Loucy (cell line): Measurements from ENCODE around the gene OCLN.

Experiments used
- H2AFZ ChIP-seq: fragments of 200-600 bp; sonication (generic); 2 replicates; pipeline ENCODE4 v1.6.0; 2016; ENCODE audit warnings: antibody characterized with exemption, mild to moderate bottlenecking, low read length, moderate library complexity
- H3F3A ChIP-seq: fragments of 200-600 bp; 2 replicates; pipeline ENCODE4 v1.6.0; 2016; ENCODE audit warnings: antibody characterized with exemption, low read depth, mild to moderate bottlenecking
- H3K27me3 ChIP-seq: fragments of 200-600 bp; sonication (generic); 2 replicates; pipeline ENCODE4 v1.6.1; 2014; ENCODE audit warnings: low read length, mild to moderate bottlenecking; ENCODE audit not compliant: insufficient read depth, poor library complexity, severe bottlenecking
- H3K36me3 ChIP-seq: fragments of 200-600 bp; sonication (generic); 2 replicates; pipeline ENCODE4 v1.6.1; 2016; ENCODE audit warnings: low read length; ENCODE audit not compliant: insufficient read depth
- H3K4me1 ChIP-seq: fragments of 200-600 bp; sonication (generic); 2 replicates; pipeline ENCODE4 v1.5.1; 2014; ENCODE audit warnings: low read length, mild to moderate bottlenecking; ENCODE audit not compliant: insufficient read depth, poor library complexity, severe bottlenecking
- H3K4me2 ChIP-seq: fragments of 200-600 bp; sonication (generic); 2 replicates; pipeline ENCODE4 v1.6.0; 2014; ENCODE audit warnings: antibody characterized with exemption, low read length, low read depth, mild to moderate bottlenecking; ENCODE audit not compliant: poor library complexity, severe bottlenecking
- H3K4me3 ChIP-seq: fragments of 200-600 bp; sonication (generic); 2 replicates; pipeline ENCODE4 v1.5.1; 2014; ENCODE audit warnings: low read length, mild to moderate bottlenecking, mixed read lengths; ENCODE audit not compliant: poor library complexity, severe bottlenecking
- H3K79me2 ChIP-seq: fragments of 200-600 bp; sonication (generic); 2 replicates; pipeline ENCODE4 v1.6.1; 2014; ENCODE audit warnings: low read length; ENCODE audit not compliant: insufficient read depth
- H3K9ac ChIP-seq: fragments of 200-600 bp; sonication (generic); 2 replicates; pipeline ENCODE4 v1.6.0; 2014; ENCODE audit warnings: mild to moderate bottlenecking, low read depth, low read length, moderate library complexity; ENCODE audit not compliant: poor library complexity, severe bottlenecking
- H3K9me2 ChIP-seq: fragments of 200-600 bp; sonication (generic); replicated peaks from 2 replicates; pipeline ENCODE4 v1.6.1; 2016; ENCODE audit warnings: low read depth, low read length, mixed read lengths
- H3K9me3 ChIP-seq: fragments of 200-600 bp; sonication (generic); 2 replicates; pipeline ENCODE4 v1.6.1; 2014; ENCODE audit warnings: mild to moderate bottlenecking, antibody characterized with exemption, low read length, low read depth; ENCODE audit not compliant: insufficient read depth
- H4K20me1 ChIP-seq: fragments of 200-600 bp; sonication (generic); 2 replicates; pipeline ENCODE4 v1.6.0; 2014; ENCODE audit warnings: antibody characterized with exemption, low read length, mild to moderate bottlenecking; ENCODE audit not compliant: insufficient read depth, poor library complexity, severe bottlenecking
- EZH2phosphoT487 ChIP-seq: fragments of 200-600 bp; IDR thresholded peaks from 2 replicates; pipeline ENCODE4 v1.6.1; 2018; ENCODE audit warnings: antibody characterized with exemption, mild to moderate bottlenecking, moderate library complexity, borderline replicate concordance
- TF ChIP-seq, protein P1 (sequence below): fragments of 200-600 bp; sonication (generic); conservative IDR thresholded peaks from 2 replicates; pipeline ENCODE4 v1.5.1; 2014; ENCODE audit warnings: mild to moderate bottlenecking, antibody characterized with exemption, low read length

OCLN gene

DNA sequence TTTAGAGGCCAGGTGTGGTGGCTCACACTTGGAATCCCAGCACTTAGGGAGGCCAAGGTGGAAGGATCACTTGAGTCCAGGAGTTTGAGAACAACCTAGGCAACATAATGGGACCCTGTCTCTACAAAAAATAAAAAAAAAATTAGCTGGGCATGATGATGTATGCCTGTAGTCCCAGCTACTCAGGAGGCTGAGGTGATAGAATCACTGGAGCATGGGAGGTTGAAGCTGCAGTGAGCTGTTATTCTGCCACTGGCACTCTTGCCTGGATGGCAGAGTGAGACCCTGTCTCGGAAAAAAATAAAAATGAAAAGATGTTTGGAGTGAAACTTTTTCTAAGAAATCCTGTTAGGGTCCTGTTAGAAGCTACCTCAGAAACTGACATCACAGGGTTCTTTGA is 24.2 kb downstream of the OCLN start:
- TF ChIP-seq EZH2phosphoT487 = no peak
- TF ChIP-seq, protein P1, sequence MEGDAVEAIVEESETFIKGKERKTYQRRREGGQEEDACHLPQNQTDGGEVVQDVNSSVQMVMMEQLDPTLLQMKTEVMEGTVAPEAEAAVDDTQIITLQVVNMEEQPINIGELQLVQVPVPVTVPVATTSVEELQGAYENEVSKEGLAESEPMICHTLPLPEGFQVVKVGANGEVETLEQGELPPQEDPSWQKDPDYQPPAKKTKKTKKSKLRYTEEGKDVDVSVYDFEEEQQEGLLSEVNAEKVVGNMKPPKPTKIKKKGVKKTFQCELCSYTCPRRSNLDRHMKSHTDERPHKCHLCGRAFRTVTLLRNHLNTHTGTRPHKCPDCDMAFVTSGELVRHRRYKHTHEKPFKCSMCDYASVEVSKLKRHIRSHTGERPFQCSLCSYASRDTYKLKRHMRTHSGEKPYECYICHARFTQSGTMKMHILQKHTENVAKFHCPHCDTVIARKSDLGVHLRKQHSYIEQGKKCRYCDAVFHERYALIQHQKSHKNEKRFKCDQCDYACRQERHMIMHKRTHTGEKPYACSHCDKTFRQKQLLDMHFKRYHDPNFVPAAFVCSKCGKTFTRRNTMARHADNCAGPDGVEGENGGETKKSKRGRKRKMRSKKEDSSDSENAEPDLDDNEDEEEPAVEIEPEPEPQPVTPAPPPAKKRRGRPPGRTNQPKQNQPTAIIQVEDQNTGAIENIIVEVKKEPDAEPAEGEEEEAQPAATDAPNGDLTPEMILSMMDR = no peak
- Histone ChIP-seq H3K27me3 (no peaks in the 10 kb centered on the region), H3K9me3 (no peaks in the 10 kb centered on the region), H3F3A (no peaks in the 10 kb centered on the region), H2AFZ (no peak overlapping the region), H3K9ac (no peak overlapping the region), H3K9me2 (no peaks in the 10 kb centered on the region), H3K79me2 (no peaks in the 10 kb centered on the region), H3K36me3 (no peaks in the 10 kb centered on the region), H3K4me3 (no peak overlapping the region), H4K20me1 (no peaks in the 10 kb centered on the region), H3K4me2 (no peak overlapping the region), H3K4me1 (no peaks in the 10 kb centered on the region)

DNA sequence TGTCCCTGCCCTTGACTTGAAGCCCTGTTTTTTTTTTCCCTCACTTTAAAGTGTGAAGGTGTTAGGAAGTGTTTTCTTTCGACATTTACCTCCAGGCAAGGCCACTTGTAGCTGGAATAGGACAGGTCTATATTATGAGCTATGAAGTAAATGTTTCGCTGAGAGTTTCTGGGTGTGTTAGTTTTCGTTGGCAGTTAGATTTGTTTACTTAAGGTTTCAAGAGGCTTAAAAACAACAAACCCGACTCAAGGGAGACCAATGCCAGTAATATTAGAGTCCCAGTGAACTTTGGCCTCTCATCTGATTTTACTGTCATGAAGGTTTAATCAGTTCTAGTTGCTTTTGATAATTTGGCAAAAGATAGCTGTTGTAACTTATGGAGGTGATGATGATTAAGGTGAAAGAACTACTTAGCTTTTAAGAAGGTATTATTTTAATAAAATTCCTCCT is 25.2 kb downstream of the OCLN start:
- TF ChIP-seq, protein P1 = no peak
- TF ChIP-seq EZH2phosphoT487 = no peak
- no peaks in the 10 kb centered on the region for H3K79me2 ChIP-seq
- H3K4me3 ChIP-seq = no peak overlapping the region
- no peaks in the 10 kb centered on the region for H3K9me3 ChIP-seq
- no peak overlapping the region for H2AFZ ChIP-seq
- no peaks in the 10 kb centered on the region for H3F3A ChIP-seq
- H3K9me2 ChIP-seq = no peaks in the 10 kb centered on the region
- no peaks in the 10 kb centered on the region for H3K36me3 ChIP-seq
- no peaks in the 10 kb centered on the region for H4K20me1 ChIP-seq
- no peak overlapping the region for H3K9ac ChIP-seq
- no peaks in the 10 kb centered on the region for H3K4me1 ChIP-seq
- H3K4me2 ChIP-seq = no peak overlapping the region
- H3K27me3 ChIP-seq = no peaks in the 10 kb centered on the region

DNA sequence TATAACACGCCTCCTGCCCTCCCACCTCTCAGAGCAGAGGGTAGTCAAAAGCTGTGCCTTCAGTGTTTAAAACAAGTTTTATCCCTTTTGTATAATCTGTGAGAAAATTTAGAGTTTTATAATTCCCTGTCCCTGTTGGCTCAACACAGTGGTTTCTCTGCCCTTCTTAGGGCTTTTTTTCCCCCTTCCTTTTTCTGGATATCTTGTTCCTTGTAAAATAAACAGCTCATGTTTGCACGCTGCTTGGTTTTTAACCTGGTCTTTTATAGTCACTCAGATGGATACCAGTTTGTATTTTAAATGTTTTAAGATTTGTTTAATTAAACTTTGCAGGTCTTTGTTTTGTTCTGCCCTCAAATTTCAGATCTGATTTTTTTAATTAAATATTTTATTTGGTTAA is 26.7 kb downstream of the OCLN start:
- no peaks in the 10 kb centered on the region for H3K4me1 ChIP-seq
- TF ChIP-seq, protein P1 = no peak
- no peak for TF ChIP-seq EZH2phosphoT487
- no peaks in the 10 kb centered on the region for H3K27me3 ChIP-seq
- H2AFZ ChIP-seq = no peak overlapping the region
- H3K36me3 ChIP-seq = no peaks in the 10 kb centered on the region
- no peak overlapping the region for H3K4me2 ChIP-seq
- no peaks in the 10 kb centered on the region for H3K9me3 ChIP-seq
- no peaks in the 10 kb centered on the region for H4K20me1 ChIP-seq
- H3F3A ChIP-seq = no peaks in the 10 kb centered on the region
- H3K79me2 ChIP-seq = no peaks in the 10 kb centered on the region
- H3K4me3 ChIP-seq = no peak overlapping the region
- H3K9ac ChIP-seq = no peak overlapping the region
- H3K9me2 ChIP-seq = no peaks in the 10 kb centered on the region
